ENCODE data around the gene RAET1E.

DNA sequence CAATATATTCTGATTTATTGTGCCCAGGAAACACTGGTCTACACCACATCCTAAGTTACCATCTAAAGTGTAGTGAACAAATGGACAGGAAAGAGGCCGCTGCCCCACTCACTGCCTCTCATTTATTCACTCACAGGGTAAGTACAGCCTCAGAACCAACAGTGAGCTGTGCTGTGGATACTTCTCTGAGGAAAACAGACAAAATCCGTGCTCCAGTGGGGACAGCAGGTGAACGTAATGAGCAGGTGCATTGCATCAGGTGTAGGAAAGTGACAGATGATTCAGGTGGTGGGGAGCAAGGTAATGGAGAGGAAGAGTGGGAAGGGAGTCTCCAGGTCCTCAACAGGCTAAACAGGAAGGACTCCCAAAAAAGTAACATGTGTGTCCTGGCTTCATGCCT is 35.5 kb upstream of the RAET1E start:
- TF ChIP-seq BHLHE40 (IDR thresholded peaks at IDR 0.05; ENCODE audit: borderline replicate concordance) (no peak), L3MBTL2 (conservative IDR thresholded peaks at IDR 0.05) (no peak), ELF4 (IDR thresholded peaks at IDR 0.05) (no peak), FOXM1 (IDR thresholded peaks at IDR 0.05; ENCODE audit: borderline replicate concordance) (no peak), FOXK2 (IDR thresholded peaks at IDR 0.05) (no peak), ARNT (IDR thresholded peaks at IDR 0.05) (no peak), SUZ12 (IDR thresholded peaks at IDR 0.05) (no peak), HDGF (IDR thresholded peaks at IDR 0.05; ENCODE audit: borderline replicate concordance) (no peak), SP1 (IDR thresholded peaks at IDR 0.05) (no peak), NFRKB (IDR thresholded peaks at IDR 0.05) (no peak), TARDBP (IDR thresholded peaks at IDR 0.05) (no peak), LEF1 (IDR thresholded peaks at IDR 0.05; ENCODE audit: borderline replicate concordance) (no peak), FOXA1 (IDR thresholded peaks at IDR 0.05) (no peak)
- TF ChIP-seq, protein P1, sequence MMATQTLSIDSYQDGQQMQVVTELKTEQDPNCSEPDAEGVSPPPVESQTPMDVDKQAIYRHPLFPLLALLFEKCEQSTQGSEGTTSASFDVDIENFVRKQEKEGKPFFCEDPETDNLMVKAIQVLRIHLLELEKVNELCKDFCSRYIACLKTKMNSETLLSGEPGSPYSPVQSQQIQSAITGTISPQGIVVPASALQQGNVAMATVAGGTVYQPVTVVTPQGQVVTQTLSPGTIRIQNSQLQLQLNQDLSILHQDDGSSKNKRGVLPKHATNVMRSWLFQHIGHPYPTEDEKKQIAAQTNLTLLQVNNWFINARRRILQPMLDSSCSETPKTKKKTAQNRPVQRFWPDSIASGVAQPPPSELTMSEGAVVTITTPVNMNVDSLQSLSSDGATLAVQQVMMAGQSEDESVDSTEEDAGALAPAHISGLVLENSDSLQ (IDR thresholded peaks at IDR 0.05) = no peak

Measured in HEK293T (cell line).